GM20000 (cell line): ENCODE results near the gene HDAC4.

Source experiments
- DNase-seq: peaks from one replicate; pipeline ENCODE4 v3.0.0; 2012; ENCODE audit warnings: low spot score
- TF ChIP-seq, protein P1 (sequence below): IDR thresholded peaks from 2 replicates; pipeline ENCODE4 v1.5.1; 2012; ENCODE audit warnings: mild to moderate bottlenecking, control low read depth; ENCODE audit errors: extremely low read depth, missing control alignments

Gene HDAC4

GRCh38 chr2:239097428-239097696 lies 303.5 kb downstream of the HDAC4 start:
- DNase-seq = no peak
- TF ChIP-seq, protein P1, sequence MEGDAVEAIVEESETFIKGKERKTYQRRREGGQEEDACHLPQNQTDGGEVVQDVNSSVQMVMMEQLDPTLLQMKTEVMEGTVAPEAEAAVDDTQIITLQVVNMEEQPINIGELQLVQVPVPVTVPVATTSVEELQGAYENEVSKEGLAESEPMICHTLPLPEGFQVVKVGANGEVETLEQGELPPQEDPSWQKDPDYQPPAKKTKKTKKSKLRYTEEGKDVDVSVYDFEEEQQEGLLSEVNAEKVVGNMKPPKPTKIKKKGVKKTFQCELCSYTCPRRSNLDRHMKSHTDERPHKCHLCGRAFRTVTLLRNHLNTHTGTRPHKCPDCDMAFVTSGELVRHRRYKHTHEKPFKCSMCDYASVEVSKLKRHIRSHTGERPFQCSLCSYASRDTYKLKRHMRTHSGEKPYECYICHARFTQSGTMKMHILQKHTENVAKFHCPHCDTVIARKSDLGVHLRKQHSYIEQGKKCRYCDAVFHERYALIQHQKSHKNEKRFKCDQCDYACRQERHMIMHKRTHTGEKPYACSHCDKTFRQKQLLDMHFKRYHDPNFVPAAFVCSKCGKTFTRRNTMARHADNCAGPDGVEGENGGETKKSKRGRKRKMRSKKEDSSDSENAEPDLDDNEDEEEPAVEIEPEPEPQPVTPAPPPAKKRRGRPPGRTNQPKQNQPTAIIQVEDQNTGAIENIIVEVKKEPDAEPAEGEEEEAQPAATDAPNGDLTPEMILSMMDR = no peak

DNA sequence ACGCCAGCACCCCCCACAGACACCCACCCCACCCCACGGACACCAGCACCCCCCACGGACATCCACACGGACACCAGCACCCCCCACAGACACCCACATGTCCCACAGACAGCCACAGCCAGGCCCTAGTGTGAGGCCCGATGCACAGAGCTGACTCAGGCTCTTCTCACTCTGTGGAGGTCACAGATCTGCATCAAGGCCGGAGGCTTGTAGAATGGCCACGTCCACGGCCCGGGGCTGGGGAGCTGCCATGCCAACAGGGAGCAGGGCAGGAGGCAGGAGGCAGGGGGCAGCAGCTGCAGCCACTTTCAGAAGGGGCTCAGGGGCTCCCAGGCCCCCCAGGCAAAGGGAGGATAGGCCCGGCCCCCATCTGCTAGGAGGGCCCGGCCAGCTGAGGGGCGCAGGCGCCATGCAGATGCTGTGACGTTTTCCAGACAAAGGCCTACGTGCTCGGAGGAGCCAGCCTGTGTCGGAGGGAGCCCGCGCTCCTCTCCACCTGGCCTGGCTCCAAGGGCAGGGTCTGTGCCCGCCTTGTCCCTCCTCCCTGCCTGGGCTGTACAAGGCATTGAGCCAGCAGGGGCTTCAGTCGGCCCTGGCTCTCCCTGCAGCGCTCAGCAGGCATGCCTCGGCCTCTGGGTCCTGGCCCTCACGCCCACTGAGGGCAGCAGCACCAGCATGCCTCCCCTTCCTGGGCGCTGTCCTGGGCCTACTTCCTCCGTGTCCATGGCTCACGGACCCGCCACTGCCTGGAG lies 304.0 kb downstream of the HDAC4 start:
- TF ChIP-seq, protein P1 = no peak
- DNase-seq = no peak

- TF ChIP-seq, protein P1 = no peak
- no peak for DNase-seq
Observed at GRCh38 chr2:239095460-239096081, 305.2 kb downstream of the HDAC4 start.

- TF ChIP-seq, protein P1 = no peak
- no peak for DNase-seq
Observed at GRCh38 chr2:239094867-239095266, 306.0 kb downstream of the HDAC4 start.

GRCh38 chr2:239093952-239094351 lies 306.9 kb downstream of the HDAC4 start:
- TF ChIP-seq, protein P1 = no peak
- no peak for DNase-seq

GRCh38 chr2:239093542-239093941 lies 307.3 kb downstream of the HDAC4 start:
- TF ChIP-seq, protein P1 = no peak
- DNase-seq = no peak

- TF ChIP-seq, protein P1 = no peak
- no peak for DNase-seq
Observed at GRCh38 chr2:239092571-239093294, 308.1 kb downstream of the HDAC4 start.
